HFFc6 (cell line): ENCODE results near the gene NME1. TPM values are rescaled to one million over a fixed set of nuclear protein-coding genes. Genes with fewer than 3 reads are reported as not detected.

Experiments used
- DNase-seq: peaks from one replicate; pipeline ENCODE4 v3.0.0-alpha.2; 2018
- H3K27ac Mint-ChIP-seq: 2 replicates; pipeline ENCODE4 v1.8.0; 2020; ENCODE audit warnings: mild to moderate bottlenecking, mixed read lengths
- H3K27me3 Mint-ChIP-seq: 2 replicates; pipeline ENCODE4 v1.8.0; 2021; ENCODE audit warnings: mild to moderate bottlenecking, moderate library complexity, mixed read lengths; ENCODE audit not compliant: insufficient read depth
- H3K36me3 Mint-ChIP-seq: 2 replicates; pipeline ENCODE4 v1.8.0; 2021; ENCODE audit warnings: low read depth, mixed read lengths
- H3K4me1 Mint-ChIP-seq: 2 replicates; pipeline ENCODE4 v1.8.0; 2020; ENCODE audit warnings: low read depth, mixed read lengths
- H3K4me3 Mint-ChIP-seq: 2 replicates; pipeline ENCODE4 v1.8.0; 2020; ENCODE audit warnings: mild to moderate bottlenecking, moderate library complexity, mixed read lengths
- H3K9me3 Mint-ChIP-seq: 2 replicates; pipeline ENCODE4 v1.8.0; 2020; ENCODE audit warnings: mild to moderate bottlenecking, mixed read lengths
- total RNA-seq, 6 experiments: library from RNA; stranded (reverse); fragmentation: NEBNext Ultra II Directional; extraction: Animal tissue kit (Norgen Biotek cat#: 25700); gene quantifications; 2 replicates in 1 of 6; 3 replicates in 5 of 6; pipeline ENCODE4 v1.2.3, GENCODE V29; 2021
- TF ChIP-seq, protein P1 (sequence below): fragments of 200-600 bp; sonication (generic); IDR thresholded peaks from 2 replicates; pipeline ENCODE4 v1.5.0; 2021; ENCODE audit warnings: antibody characterized with exemption, mild to moderate bottlenecking

Gene NME1
- total RNA-seq, 6 experiments from 2014 or later, result 309 to 358 (median 320) TPM

DNA sequence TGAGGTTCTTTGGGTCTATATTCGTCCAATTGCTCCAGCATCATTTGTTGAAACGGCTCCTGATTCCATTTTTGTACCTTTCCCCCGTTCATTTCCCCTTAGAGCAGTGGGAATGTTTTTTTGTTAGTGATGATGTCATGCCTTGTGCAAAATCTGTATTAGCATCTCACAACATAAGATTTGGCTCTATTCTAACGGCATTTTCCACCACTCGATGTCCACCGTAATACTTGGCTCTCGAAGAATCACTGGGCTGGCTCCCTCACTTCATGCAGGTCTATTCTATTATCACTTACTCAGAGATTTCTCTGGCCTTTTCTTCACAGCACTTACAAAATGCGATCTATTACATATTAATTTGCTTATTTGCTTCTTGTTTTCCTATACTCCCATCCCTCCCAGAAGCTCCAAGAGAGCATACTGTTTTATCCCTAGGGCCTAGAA is 571 bp upstream of the NME1 start:
- H3K4me3 Mint-ChIP-seq, result no peak overlapping the region
- no peaks in the 10 kb centered on the region for H3K27me3 Mint-ChIP-seq
- H3K4me1 Mint-ChIP-seq, result peaks cover 23% of the 10 kb centered on the region
- no peak for DNase-seq
- peaks cover 13% of the 10 kb centered on the region; the same call in 1 of the 2 replicates for H3K36me3 Mint-ChIP-seq
- no peak overlapping the region for H3K27ac Mint-ChIP-seq
- TF ChIP-seq, protein P1, sequence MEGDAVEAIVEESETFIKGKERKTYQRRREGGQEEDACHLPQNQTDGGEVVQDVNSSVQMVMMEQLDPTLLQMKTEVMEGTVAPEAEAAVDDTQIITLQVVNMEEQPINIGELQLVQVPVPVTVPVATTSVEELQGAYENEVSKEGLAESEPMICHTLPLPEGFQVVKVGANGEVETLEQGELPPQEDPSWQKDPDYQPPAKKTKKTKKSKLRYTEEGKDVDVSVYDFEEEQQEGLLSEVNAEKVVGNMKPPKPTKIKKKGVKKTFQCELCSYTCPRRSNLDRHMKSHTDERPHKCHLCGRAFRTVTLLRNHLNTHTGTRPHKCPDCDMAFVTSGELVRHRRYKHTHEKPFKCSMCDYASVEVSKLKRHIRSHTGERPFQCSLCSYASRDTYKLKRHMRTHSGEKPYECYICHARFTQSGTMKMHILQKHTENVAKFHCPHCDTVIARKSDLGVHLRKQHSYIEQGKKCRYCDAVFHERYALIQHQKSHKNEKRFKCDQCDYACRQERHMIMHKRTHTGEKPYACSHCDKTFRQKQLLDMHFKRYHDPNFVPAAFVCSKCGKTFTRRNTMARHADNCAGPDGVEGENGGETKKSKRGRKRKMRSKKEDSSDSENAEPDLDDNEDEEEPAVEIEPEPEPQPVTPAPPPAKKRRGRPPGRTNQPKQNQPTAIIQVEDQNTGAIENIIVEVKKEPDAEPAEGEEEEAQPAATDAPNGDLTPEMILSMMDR, result no peak
- H3K9me3 Mint-ChIP-seq, result no peaks in the 10 kb centered on the region

DNA sequence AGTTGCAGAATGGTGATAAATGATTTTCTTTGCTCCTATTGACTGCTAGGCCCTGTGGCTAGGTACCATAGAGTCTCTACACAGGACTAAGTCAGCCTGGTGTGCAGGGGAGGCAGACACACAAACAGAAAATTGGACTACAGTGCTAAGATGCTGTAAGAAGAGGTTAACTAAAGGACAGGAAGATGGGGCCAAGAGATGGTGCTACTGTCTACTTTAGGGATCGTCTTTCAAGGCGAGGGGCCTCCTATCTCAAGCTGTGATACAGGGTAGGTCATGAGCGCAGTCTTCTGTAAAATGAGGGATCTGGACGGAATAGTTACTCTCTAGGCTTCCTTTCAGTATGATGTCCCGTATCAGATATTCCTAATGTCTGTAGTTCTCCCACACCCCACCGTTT is 817 bp downstream of the NME1 start:
- Mint-ChIP-seq H3K4me3 (no peak overlapping the region), H3K9me3 (no peaks in the 10 kb centered on the region), H3K36me3 (peaks cover 13% of the 10 kb centered on the region; the same call in 1 of the 2 replicates), H3K27me3 (no peaks in the 10 kb centered on the region), H3K4me1 (peaks cover 20% of the 10 kb centered on the region), H3K27ac (no peak overlapping the region)
- TF ChIP-seq, protein P1, result no peak
- no peak for DNase-seq

DNA sequence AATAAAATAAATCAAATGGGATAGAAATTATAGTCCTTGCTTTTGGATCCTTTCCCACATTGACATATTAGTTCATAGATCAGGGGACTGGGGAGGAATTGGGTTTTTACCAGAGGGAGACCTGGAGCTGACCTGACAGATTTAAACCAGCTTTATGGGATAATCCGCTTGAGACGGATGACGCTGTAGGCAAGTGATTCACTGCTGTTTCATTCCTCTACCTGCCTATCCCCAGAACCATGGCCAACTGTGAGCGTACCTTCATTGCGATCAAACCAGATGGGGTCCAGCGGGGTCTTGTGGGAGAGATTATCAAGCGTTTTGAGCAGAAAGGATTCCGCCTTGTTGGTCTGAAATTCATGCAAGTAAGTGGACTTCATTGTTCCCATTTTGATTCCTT is 2.1 kb downstream of the NME1 start:
- Mint-ChIP-seq H3K4me1 (peaks cover 20% of the 10 kb centered on the region), H3K9me3 (no peaks in the 10 kb centered on the region), H3K27me3 (no peaks in the 10 kb centered on the region), H3K27ac (no peak overlapping the region; the same call in 1 of the 2 replicates), H3K4me3 (no peak overlapping the region; the same call in 1 of the 2 replicates), H3K36me3 (peaks cover 20% of the 10 kb centered on the region; the same call in 1 of the 2 replicates)
- DNase-seq, result no peak
- TF ChIP-seq, protein P1, result no peak

DNA sequence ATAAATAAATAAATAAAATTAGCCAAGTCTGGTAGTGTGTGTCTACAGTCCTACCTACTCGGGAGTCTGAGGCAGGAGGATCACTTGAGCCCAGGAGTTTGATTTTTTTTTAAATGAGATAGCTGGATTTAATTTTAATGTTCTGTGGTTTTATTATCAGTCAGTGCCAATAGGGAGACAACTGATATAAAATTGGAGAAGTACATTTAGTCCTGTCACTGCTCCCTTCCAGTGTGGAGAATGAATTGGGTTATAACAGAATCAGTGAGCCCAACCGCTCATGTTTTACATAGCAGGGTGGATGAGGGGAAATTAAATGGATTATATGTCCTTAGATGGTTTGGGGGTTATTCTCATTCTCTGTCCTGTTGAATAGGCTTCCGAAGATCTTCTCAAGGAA is 6.2 kb downstream of the NME1 start:
- TF ChIP-seq, protein P1, result no peak
- Mint-ChIP-seq H3K4me1 (peaks cover 19% of the 10 kb centered on the region), H3K27me3 (peaks cover 1% of the 10 kb centered on the region; the same call in 1 of the 2 replicates), H3K27ac (no peak overlapping the region), H3K36me3 (peaks cover 44% of the 10 kb centered on the region; the same call in 1 of the 2 replicates), H3K9me3 (no peaks in the 10 kb centered on the region), H3K4me3 (no peak overlapping the region)
- no peak for DNase-seq

DNA sequence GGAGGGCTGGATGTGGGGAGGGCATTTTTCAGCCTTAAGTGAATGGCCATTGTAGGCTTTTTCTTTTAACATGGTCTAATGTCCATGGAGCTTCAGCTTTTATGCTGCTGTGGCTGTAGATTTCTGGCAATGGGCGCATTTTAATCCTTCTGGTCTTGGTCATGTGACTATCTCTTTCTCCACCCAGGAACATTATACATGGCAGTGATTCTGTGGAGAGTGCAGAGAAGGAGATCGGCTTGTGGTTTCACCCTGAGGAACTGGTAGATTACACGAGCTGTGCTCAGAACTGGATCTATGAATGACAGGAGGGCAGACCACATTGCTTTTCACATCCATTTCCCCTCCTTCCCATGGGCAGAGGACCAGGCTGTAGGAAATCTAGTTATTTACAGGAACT is 8.2 kb downstream of the NME1 start:
- no peak for DNase-seq
- Mint-ChIP-seq H3K27ac (no peak overlapping the region), H3K4me1 (peaks cover 22% of the 10 kb centered on the region), H3K4me3 (no peak overlapping the region), H3K27me3 (peaks cover 1% of the 10 kb centered on the region), H3K9me3 (no peaks in the 10 kb centered on the region), H3K36me3 (peaks cover 36% of the 10 kb centered on the region; the same call in 1 of the 2 replicates)
- TF ChIP-seq, protein P1, result no peak
